Midbrain (tissue), 1 donor: ENCODE results near the gene LMAN2.

Experiments
- DNase-seq: peaks from one replicate; lab custom pipeline; 2025; lab: John Stamatoyannopoulos, UW

The LMAN2 gene

GRCh38 chr5:177327539-177328522, 23.6 kb downstream of the LMAN2 start:
- DNase-seq, result no peak

DNA sequence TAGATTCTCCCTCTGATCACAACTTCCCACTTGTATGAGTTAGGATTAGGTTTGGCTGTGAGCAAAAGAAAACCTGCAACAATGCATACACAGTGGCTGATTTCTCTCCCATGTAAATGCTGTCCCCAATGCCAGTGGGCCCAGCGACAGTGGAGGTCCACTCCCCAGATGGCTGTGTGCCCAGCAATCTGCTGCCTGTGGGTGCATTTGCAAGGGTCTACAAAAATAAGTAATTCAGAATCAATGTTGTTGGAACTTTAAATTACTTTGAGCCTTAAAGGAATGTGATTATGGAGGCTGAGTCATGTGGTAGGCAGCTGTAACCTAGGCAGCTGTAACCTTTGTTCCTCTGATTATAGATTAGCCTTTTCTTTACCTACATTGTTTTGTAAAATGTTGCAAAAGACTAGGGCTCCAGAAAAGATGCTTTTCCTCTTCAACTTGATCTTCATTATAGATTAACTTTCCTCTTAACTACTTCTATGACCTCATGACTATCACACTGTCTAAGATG, 25.5 kb downstream of the LMAN2 start:
- DNase-seq, result no peak

DNA sequence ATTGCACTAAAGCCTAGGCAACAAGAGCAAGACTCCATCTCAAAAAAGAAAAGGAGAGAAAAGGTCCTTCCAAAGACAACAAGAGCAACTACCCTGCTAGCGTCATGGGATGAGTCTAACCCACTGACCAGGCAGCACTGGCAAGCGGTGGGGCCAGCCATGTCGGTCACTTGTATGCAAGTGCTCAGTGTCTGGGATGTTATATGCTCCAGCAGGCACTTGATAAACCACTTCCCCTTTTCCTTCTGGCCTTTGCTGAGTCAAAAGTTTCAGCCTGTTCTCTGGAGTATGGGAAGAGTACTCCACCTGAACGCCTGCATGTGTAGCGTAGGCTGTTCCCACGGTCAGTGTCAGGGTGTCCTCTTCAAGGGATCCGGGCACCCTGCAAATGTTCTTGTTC, 30.6 kb downstream of the LMAN2 start:
- DNase-seq, result peak; percentile 18

DNA sequence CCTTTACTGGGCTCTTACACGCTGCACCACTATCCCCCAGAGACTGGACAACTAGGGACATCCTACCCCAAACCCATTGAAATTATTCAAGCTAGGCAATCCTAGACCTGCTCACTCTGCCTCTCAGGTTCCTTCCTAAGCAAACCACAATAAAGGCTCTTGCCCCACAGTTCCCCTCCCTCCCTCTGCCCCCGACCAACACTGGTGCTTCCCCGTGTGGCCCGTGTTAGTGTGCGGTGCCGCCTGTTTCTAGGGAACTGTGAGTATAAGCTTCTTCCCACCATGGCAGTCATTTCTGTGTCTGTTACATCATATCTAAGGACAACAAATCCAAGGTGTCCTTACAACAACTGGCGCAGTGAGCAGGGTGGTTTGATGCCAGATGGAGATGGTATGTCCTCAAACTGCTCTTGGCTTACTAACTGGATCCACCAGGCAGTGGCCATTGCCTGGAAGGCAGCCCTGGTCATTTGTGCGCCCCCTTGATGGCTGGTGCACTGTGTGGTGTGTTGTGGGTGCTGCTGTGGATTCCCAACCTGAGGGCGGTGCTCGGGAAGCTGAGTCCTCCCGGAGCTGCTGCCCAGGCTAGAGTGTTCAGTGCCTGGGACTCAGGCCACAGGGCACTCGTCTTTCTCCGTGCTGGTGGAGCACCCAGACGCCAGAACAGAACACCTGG, 31.4 kb downstream of the LMAN2 start:
- no peak for DNase-seq

DNA sequence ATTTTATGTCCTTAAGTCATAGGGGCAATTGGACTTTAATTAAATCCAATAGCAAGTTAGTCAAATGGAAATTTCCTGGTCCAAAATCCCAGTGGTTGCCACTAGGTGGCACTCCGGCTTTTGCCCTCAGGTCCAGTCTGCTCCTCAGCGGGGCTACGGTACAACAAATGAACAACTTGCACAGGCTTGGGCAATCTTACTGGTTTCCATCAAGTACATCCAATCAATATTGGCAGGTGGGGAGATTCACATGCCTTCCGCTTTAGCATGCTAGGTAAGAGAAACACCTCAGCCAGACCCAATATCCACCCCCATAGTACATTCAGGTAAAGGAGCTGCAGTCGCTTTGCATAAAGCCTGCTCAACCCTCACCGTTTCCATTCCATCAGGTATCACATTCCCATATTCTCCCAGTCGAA, 33.5 kb downstream of the LMAN2 start:
- DNase-seq, result peak; percentile 71

GRCh38 chr5:177316005-177316404, 35.5 kb downstream of the LMAN2 start:
- DNase-seq, result no peak

GRCh38 chr5:177315411-177315810, 36.1 kb downstream of the LMAN2 start:
- no peak for DNase-seq

DNA sequence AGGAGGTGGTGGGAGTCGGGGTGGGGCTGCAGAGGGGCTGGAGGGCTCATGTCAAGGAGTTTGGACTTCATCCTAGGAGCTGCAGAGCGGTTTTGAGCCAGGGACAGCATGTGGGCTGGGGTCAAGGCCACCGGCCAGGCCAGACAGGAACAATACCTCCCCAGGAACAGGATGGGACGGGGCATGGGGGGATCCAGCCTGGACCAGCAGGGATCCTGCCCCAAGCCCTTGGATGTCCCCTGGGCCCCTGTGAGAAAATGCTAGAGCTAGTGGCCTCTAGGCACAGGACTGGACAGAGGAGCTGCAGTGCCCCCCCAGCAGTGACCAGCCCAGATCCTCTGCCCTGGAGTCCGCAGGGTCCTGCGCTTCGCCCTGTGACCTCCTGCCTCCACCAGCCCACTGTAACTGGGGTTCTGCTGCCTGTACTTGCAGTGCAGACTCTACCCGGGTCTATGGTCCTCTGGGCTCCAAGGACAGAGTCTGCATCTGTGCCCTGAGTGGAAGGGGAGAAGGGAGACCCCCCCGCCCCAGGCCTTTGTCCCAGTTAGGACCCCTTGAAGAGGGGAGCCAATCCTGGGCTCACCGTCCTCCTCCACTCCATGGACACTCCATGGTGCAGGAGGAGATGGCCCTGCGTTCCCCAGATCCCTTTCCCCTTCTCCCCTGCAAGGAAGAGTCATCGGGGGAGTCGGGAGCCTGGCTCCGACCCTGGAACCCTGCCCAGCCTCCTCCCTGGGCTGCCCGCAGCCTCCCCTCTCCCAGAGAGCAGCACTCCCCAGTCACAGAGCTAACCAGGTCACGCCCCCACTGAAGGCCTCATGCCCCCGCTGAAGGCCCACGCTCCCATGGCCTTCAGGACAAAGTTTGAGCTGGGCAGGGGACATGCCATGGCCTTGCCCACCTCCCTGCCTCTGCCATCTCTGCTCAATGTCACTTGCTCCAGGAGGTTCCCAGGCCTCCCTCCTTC, 36.8 kb downstream of the LMAN2 start:
- no peak for DNase-seq

DNA sequence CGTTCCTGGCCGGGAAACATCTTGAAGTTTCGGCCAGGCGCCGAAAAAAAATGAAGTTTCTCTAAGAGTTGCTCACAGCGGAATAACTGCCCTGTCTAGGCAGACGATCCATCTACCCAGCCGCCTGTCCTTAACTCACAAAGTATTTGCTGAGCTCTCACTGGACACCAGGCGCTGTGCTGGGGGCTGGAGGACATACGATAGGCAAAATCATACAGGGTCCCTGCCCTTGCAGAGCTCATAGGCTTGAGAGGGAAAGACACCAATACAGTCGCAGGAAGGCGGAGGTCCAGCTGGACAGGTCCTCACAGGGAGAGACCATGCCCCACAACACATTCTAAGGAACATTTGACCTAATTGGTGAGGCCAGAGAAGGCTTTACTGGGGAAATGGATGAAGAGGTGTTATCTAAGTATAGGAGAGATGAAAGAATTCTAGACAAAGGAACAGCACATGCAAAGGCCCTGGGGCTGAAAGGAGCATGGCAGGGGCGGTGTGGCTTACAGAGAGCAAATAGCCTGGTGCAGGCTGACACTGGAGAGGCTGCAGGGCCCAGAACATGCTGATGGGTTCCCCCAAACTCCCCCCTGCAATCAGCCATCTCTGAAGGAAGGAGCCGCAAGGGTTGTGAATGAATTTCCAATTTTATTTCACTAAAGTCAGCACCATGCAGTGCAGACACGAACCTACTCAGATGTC, 37.8 kb downstream of the LMAN2 start:
- no peak for DNase-seq

DNA sequence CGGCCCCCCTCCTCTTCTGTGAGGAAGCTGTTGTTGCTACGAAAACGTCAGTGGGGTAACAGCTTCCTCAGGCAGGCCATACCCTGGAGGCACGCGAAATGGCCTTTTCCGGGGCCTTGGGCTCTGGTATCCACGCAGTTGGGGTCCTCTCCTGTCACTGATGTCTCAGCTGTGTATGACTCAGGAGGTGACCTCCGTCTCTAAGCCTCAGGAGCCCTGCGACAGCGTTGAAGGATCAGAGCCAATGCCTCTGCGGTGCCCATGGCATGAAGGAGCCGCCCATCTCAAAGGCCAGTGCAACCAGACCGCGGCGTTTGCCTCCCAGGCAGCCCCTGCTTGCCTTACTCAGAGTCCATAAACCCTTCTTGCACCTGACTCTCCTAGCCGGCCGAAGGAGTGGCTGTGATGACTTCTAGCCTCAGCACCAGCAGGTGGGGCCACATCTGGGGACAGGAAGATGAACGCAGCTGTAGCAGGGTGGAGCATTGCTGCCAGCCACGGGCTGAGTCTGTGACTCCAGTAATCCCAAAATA, 38.8 kb downstream of the LMAN2 start:
- DNase-seq, result no peak

DNA sequence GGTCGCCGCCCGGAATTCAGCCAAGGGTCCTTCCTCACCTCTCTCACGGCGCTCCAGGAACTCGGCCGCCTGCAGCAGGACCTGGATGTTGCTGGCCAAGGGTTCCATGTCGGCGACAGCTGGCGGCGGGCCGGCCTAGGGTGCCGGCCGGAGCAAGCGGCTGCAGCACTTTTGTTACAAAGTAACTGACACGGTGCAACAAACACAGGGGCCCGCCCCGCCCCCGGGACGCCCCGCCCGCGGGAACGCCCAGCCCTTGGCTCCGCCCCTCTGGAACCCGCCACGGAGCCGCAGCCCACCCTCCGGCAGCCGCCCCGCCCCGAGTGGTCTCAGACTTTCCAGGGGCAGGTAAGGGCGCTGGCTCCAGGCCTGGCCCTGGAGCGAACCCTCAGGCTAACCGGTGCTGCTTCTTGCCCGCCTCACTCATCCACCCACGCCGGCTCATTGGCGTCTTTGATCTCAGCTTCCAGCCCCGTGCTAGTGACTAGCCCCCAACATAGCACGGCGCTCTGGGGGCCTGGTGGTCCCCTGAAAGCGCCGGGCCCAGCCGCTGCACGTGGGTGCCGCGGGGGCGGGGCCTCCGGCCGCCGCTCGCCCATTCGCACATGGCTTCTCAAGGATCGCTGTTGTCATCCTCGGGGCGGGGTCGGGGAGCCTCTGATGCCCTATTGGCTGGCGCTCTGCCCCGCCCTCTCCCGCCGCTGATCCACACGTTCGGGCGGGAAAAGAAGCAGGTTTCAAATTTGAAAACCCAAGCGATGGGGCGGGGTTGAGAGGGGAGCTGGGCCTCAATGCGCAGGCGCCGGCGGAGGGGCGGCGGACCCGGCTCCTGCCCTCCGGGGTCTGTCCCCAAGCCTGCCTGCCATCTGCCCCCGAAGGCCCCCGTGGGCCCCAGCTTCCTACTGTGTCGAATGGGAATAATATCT, 39.5 kb downstream of the LMAN2 start, which contains the start of gene MXD3:
MXD3 (minus strand) TSS at position 176 of the 926 bp plus-strand sequence; CDS start at position 108, 68 bp downstream.
- peak; percentile 92 for DNase-seq

DNA sequence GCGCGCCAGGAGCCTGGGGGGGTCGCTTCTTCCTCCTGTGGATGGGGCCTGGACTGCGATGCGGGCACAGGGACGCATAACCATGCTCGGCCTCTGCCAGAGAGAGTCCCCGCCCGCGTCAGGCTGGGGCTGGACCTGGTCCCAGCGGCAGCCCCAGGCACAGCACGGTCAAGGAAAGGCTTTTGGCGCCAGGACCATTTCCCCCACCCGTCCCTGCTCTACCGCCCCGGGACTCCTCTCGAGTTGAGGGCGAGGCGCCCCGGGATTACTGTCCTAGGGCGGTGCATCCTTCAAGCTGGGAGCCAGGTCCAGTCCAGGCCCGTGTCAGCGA, 40.1 kb downstream of the LMAN2 start:
- no peak for DNase-seq

DNA sequence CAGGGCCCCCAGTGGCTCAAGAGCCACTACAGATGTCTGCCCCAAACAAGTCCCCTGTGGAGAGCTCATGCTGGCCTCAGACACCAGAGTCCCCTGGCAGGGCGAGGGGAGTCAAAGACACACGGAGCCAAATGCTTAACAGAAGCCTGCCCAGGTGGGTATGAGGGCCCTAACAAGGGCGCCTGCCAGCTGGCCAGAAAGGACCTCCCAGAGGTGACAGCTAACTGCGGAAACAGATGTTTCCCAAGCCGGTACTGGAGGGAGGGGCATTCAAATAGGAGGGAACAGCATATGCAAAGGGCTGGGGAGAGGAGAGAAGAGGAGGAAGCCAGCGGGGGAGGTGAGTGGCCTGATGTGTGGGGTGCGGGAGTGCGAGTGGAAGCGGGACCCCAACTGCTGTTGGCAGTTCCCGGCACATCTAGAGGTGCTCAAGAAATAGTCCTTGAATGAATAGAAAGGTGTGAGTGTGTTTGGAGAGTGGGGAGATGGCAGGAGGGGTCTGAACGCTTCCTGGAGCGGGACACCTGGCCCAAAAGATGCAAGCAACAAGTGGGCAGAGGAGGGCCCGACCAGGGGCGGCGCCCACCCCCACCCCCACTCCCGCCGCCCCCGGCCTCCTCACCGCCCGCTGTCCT, 40.6 kb downstream of the LMAN2 start:
- no peak for DNase-seq

- DNase-seq, result no peak
Observed at GRCh38 chr5:177310332-177310731, 41.1 kb downstream of the LMAN2 start.

GRCh38 chr5:177309351-177310191, 41.9 kb downstream of the LMAN2 start:
- DNase-seq, result peak; percentile 3

GRCh38 chr5:177308740-177309139, 42.7 kb downstream of the LMAN2 start:
- no peak for DNase-seq

DNA sequence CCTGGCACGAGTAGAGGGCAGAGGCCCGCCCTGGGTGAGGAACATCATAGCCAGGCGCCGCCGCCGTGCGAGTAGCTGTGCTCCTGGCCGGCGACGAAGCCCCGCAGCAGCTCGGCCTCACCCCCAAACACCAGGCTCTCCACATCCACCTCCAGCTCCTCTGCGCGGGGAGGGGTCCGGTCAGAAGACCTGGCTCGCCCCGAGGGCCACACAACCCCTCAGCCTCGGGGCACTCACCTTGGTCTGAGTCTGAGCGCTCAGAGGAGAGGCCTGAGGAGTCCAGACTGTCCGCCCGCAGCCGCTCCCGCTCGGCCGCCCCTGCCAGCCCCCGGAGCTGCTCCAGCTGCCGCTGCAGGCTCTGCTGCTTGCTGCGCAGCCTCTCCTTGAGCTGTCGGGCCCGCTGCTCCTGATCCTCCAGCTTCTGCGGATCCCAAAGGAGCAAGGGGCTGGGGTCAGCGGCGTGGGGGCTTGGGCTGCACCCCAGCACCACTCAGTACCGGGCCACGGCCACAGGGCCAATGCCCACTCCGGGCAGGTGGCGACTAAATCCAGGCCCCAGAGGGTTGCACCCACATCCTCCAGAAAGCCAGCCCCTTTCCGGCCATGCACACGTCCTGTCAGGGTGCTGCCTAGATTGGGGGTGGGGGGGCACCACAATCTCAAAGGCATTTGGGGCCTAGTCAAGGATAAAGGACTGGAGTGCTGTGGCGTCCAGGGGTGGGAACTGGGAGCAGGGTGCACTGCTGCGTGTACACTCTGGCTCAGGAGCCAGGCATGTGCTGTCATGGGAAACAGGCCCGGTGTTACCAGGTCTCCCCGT, 43.7 kb downstream of the LMAN2 start:
- DNase-seq, result no peak
